GM18868 (cell line): ENCODE data around the gene PODXL.

Source experiments
- ATAC-seq: cut with Tn5 transposase; IDR thresholded peaks from one replicate; pipeline ENCODE4 v1.9.1; 2021; ENCODE audit warnings: mild to moderate bottlenecking, moderate library complexity; ENCODE audit not compliant: unreplicated experiment

PODXL gene

GRCh38 chr7:131455001-131455400 lies 101.4 kb downstream of the PODXL start:
- ATAC-seq, result no peak

DNA sequence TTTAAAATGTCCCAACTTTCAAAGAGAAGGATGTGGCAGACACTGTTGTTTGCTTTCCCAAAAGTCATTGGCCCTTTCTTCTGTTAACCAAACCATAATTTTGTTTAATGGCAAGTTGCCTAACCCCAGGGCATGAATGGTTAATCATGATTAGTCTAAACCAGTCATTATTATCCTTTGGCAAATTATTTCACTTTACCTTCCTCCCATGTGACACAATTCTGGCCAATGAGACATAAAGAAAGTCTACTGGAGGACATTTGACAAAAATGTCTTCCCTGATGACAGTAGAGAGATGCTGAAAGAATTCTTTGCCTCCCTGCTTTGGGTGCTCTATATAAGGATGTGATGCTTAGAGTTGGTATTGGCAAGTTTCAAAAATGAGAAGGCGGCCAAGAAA lies 101.9 kb downstream of the PODXL start:
- ATAC-seq, result no peak
